Activated T-cell treated with anti-CD3 and anti-CD28 coated beads, Interleukin-2, amount 50 U/mL, for 1 hour (primary cell): ENCODE measurements around the gene SORCS1.
"Not testable (repeated sequence)": the region's sequence is repeated elsewhere in the genome, so short reads cannot be mapped to it uniquely, and the experiment has no call there.

Source experiments
- DNase-seq: peaks from one replicate; pipeline ENCODE4 v3.0.0-alpha.2; 2020

The SORCS1 gene

GRCh38 chr10:106938513-106938912, 226.0 kb downstream of the SORCS1 start:
- no peak for DNase-seq

DNA sequence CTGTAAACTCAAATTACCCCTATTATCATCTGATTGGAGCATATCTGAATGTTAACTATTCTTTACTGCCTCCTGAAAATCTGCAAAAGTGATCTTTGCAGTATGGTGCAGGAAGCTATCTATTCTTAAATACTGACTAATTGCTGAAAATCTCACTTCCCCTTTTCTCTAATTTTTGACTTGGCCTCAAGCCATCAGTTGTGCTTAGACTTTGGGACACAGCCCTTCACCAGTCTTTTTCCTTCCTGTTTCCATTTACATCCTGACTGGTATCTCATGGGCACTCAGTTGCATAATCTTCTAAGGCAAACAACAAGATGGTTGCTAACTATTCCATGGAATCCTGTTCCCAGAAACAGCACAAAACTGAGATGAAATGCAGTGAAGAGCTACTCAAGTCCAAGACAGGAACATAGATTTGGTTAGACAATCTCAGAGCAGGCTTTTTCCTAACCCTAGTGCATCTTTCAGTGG, 228.5 kb downstream of the SORCS1 start:
- no peak for DNase-seq

GRCh38 chr10:106931853-106932249, 232.7 kb downstream of the SORCS1 start:
- no peak for DNase-seq

DNA sequence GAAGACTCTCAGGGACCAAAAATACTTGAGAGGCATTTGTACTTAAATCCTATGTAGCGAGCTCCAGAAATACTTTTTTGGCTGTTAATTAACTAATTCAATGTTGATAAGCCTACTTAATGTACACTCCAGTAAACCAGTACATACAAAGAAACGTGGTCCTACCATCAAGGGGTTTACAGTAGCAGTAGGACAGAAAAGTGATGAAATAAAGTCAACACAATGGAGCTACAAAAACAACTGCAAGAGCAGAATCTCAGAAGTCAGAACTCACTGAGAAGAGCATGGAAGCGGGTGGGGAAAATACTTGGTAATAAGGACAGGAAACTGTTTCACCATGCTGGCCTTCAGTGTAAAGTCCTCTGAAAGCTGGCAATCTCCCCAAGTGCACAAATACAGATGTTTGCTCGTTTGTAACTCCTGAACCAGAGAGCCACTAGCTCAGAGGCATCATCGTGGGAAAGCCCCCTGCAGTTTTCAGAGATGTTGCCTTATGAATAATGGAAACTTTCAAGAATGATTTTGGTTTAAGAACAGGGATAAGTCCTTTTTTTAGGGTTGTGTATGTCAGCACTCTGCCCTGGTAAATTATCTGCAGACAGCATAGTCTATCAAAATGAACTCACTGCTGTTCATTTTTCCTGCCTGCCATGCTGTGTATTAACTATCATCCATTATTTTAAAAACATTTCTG, 233.2 kb downstream of the SORCS1 start:
- no peak for DNase-seq

- no peak for DNase-seq
These were observed 233.8 kb downstream of the SORCS1 start for GRCh38 chr10:106930751-106931150.

- DNase-seq = no peak
These were observed 235.1 kb downstream of the SORCS1 start for GRCh38 chr10:106929291-106929895.

- not testable (repeated sequence) for DNase-seq
These were observed 236.4 kb downstream of the SORCS1 start for GRCh38 chr10:106928151-106928550.

- DNase-seq = no peak
These were observed 239.3 kb downstream of the SORCS1 start for GRCh38 chr10:106925191-106925590.

DNA sequence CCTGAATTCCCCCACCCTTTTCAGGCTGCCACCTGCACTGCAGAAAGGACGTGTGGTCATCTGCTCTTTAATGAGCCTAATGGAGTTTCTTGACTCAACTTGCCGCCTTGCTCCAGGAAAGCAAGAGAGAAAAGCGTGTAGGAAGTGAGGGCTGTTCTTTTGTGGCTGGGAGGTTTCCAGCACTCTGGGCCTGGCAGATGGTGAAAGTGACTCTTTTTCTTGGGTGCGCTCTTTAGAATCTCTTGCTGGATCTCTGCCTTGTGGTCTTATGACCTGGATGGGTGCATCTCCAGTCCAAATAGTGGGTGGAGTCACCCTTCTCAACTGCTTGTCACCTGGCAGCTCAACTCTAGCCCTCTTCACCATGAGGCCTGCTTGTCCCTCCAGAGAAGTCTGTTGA, 244.0 kb downstream of the SORCS1 start:
- no peak for DNase-seq

DNA sequence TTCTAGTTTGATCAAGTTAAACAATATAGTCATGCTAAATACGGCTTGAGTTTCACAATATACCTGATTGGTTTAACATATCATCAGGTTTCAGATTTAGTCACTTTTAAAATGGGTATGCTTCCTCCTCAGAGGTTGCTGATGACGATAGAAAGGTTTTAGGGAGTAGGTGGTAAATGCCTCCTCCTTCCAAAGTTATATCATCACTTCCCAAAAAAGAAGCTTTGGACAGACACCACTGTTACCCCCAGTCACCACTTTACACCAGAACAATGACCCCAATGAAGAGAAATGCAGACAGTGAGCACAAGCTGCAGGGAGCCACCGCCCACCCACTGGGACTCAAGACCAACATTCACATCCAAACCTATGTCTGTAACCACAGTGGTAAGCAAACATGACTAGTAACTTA, 244.6 kb downstream of the SORCS1 start:
- DNase-seq = no peak

DNA sequence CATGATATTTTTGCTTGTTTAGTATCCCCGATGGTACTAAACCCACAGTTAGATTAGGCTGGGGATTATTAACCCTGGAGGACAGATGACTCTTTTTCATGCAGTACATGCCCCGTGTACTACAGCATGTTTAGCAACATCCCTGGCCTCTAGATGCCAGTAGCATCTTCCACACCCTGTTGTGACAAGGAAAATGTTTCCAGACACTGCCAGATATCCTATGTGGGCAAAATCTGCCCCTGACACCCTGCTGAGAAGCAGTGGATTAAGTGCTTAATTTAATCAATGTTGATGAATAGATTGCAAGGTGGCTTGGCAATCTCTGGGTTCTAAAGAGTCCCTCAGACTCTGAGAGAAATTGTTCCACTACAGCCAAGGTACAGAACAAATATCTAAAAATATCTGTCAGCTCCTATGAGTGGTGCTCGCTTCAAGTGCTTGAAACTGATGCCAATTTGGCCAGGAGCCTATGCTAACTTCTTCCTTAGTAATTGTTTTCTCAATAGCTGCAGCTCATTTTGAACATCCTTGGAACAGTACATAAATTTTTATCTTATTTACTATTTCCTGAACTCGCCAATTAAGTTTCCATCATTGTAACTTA, 247.0 kb downstream of the SORCS1 start:
- DNase-seq = no peak

GRCh38 chr10:106914016-106914415, 250.5 kb downstream of the SORCS1 start:
- DNase-seq = no peak

GRCh38 chr10:106913348-106913747, 251.2 kb downstream of the SORCS1 start:
- no peak for DNase-seq

DNA sequence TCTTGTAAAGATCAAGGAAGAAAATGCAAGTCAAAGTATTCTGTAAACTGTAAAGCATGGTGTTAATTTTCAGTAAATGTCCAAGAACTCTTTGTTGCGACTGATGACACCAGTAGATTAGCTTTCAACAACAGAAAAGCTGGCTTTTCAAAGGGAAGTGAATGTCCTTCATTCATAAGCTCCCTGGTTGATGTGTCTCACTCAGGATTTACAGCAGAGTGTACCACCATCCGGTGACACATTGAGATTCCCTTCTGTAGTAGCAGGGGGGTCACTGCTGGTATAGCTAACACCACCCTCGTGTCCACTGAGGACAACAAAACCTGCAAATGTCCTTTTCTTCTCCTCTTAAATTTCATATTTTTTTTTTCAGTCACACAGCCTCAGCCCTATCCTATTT, 253.4 kb downstream of the SORCS1 start:
- DNase-seq = no peak

GRCh38 chr10:106910666-106911065, 253.8 kb downstream of the SORCS1 start:
- DNase-seq = no peak

DNA sequence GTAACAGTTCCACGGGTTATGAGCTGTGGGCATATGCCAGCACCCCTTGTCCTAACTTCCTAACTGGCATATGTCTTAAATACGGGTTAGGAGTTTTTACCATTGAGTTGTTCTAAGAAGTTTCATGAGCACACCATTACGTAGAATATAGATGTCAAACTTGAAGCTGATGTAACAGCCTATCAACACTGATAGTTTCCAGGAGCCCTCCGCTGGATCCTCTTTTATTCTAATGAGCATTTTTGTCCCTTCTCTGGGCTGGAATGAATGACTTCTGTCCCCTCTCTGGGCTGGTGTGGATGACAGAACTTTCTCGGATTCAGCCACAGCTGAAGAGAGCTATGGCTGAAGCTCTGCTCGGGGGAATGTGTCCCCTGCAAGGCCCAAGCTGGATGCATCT, 256.3 kb downstream of the SORCS1 start:
- DNase-seq = no peak

DNA sequence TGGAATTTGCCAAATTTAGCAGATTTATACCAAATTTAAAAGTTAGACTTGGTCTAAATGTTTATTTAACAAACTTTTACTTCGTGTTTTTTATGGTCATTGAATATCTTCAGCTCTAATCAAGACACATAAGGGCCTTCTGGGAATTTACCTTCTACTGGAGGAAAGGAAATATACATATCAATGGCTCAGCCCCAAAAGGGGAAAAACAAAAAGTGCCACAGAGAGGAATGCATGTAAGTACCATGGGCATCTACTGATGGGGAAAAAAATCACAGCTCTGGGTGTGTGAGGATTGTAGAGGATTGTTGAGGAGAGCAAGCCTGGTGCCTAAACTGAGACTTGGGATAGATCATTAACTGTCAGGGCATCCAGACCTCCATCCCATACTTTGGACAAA, 260.3 kb downstream of the SORCS1 start:
- DNase-seq = no peak

DNA sequence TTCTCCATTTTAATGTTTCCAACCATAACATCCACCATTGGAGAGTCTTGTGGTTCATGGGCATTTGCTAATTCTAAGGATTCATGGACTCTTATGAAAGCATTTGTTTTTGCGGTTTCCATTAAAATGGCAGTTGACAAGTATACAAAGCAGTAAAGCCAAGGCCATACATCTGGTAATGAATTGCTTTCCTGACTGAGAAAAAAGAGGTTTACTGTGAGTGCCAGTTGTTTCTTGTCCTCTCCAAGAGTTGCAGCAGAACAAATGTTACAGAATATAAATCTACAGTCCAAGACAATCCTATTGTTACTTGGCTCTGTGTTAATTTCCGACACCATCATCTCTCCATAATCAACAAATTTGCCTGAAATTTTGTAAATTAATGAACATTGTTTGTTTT, 261.3 kb downstream of the SORCS1 start:
- no peak for DNase-seq

GRCh38 chr10:106900016-106900652, 264.4 kb downstream of the SORCS1 start:
- no peak for DNase-seq

DNA sequence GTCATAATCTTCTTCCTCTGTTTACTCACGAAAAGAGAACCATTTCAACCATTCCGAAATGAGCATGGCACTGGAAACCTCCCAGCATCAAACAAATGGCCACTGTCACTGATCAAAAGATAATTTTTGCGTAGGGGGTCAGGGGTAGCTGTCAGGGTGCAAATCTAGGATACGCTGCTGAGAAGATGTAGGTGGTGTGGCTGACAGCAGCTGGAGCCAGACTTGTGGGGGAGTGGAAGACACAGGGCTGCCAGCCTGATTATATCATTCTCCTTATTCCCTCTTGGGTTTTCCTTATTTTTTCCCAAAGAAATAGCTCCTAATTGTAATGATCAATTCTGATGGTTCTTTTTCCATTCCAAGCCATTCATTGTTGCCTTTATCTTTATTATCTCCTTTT, 266.1 kb downstream of the SORCS1 start:
- DNase-seq = no peak

DNA sequence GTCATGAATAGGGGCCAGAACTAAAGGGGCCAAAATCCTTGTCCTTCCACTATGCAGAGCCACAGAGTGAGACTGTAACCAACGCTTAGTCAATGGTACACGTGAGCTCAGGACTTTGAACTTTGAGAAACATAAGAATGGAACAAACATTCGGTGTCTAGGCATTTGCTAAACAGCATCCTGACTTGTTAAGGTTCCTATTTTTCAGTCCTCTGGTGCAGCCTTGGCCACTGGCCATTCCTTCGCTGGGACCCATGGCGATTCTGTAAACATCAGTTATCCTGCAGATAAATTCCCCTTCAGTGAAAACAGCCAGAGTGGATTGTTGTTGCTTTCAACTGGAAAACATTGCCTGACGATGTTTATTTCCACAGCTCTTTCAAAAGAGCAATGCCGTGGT, 266.8 kb downstream of the SORCS1 start:
- no peak for DNase-seq

DNA sequence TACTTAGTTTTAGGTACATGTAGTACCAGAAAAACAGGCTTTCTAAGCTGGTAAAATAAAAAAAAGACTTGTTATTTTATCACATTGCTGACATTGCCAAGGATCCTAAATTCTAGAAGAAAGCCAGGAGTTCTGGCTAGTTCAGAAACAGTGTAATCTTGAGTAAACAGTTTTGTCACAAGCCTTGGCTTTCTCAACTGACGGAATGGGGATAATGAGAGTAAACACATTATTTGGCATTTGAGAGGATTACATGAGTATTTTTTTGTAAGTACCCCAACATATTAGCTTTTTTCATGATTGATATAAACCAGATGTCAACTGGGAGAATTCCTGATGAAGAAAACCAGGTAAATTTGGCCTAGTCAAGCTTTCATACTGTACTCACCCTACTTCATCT, 269.8 kb downstream of the SORCS1 start:
- DNase-seq = no peak

- no peak for DNase-seq
These were observed 286.9 kb downstream of the SORCS1 start for GRCh38 chr10:106877574-106877973.

DNA sequence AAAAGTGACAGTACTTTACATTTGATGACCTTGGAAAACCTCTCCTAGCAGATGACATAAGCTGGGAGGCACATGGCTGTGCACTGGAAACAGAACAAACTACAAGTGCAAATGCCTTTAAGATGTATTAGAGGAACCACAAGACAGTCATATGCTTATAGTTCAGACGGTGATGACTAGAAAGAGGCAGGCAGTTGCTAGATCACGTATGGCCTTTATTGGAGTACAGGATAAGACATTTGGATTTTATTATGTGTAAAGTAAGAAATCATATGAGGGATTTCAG, 290.0 kb downstream of the SORCS1 start:
- no peak for DNase-seq
